Fibroblast of the aortic adventitia (primary cell): ENCODE measurements around the gene UVRAG. TPM values are rescaled to one million over a fixed set of nuclear protein-coding genes. Genes with fewer than 3 reads are reported as not detected.

Experiments
- DNase-seq: peaks from one replicate; pipeline ENCODE4 v3.0.0-alpha.2; 2010; ENCODE audit warnings: low read depth
- H3K4me3 ChIP-seq: 2 replicates; pipeline ENCODE4 v1.5.1; 2011; ENCODE audit warnings: low read depth, mild to moderate bottlenecking, control low read depth, low read length, moderate library complexity
- total RNA-seq: library from RNA; depleted of rRNA; stranded (reverse); fragments of >200 nt; gene quantifications from 2 replicates; pipeline ENCODE4 v1.2.3, GENCODE V29; 2012; ENCODE audit warnings: low replicate concordance
- TF ChIP-seq, protein P1 (sequence below): IDR thresholded peaks from 2 replicates; pipeline ENCODE4 v1.5.1; 2011; ENCODE audit warnings: mild to moderate bottlenecking, low read length, control low read depth, inconsistent platforms; ENCODE audit not compliant: insufficient read depth

The UVRAG gene
- total RNA-seq, 1 donor = 21.6 TPM

DNA sequence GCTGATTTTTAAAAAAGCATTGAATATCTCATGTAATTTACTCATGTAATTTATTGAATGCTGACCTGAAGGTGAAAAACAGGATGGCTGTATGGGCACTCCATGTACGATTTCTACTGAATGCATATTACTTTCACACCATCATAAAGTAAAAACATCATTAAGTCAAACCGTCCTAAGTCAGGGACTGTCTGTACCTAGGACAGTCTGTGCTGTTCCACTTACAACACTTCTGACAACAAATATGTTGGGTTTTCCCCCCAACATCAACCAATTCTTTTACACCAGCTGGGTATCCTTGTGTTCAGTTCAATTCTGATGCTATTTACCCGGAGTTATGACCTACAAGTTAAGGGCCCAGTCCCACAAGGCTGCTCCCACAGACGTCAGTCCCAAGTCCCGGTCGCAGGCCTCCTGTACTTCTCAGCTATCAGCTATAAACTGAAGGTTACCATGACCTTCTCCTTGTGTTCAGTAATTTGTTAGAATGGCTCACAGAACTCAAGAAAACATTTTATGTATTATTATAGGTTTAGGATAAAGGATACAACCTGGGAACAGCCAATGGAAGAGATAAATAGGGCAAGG is 17.0 kb downstream of the UVRAG start:
- DNase-seq = no peak
- no peak overlapping the region for H3K4me3 ChIP-seq
- TF ChIP-seq, protein P1, sequence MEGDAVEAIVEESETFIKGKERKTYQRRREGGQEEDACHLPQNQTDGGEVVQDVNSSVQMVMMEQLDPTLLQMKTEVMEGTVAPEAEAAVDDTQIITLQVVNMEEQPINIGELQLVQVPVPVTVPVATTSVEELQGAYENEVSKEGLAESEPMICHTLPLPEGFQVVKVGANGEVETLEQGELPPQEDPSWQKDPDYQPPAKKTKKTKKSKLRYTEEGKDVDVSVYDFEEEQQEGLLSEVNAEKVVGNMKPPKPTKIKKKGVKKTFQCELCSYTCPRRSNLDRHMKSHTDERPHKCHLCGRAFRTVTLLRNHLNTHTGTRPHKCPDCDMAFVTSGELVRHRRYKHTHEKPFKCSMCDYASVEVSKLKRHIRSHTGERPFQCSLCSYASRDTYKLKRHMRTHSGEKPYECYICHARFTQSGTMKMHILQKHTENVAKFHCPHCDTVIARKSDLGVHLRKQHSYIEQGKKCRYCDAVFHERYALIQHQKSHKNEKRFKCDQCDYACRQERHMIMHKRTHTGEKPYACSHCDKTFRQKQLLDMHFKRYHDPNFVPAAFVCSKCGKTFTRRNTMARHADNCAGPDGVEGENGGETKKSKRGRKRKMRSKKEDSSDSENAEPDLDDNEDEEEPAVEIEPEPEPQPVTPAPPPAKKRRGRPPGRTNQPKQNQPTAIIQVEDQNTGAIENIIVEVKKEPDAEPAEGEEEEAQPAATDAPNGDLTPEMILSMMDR = no peak

DNA sequence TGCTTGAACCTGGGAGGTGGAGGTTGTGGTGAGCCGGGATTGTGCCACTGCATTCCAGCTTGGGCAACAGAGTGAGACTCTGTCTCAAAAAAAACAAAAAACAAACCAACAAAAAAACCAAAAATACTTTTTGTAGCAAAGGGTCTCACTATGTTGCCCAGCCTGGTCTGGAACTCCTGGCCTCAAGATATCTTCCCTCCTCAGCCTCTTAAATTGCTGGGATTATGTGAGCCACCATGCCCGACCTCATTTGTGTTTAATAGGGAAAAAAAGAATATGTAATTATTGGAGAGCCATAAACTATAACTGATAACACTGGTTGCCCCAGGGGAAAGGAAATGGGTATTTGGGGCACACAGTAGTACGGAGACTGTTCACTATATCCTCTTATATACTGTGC is 19.7 kb downstream of the UVRAG start:
- H3K4me3 ChIP-seq = no peak overlapping the region
- TF ChIP-seq, protein P1 = no peak
- no peak for DNase-seq

- H3K4me3 ChIP-seq = no peak overlapping the region
- TF ChIP-seq, protein P1 = no peak
- no peak for DNase-seq
Measured at GRCh38 chr11:75836417-75836816, 21.4 kb downstream of the UVRAG start.

- H3K4me3 ChIP-seq = no peak overlapping the region
- TF ChIP-seq, protein P1 = no peak
- DNase-seq = peak; percentile 27
Measured at GRCh38 chr11:75839851-75840250, 24.8 kb downstream of the UVRAG start.

GRCh38 chr11:75840522-75840921 is 25.5 kb downstream of the UVRAG start:
- no peak overlapping the region for H3K4me3 ChIP-seq
- TF ChIP-seq, protein P1 = no peak
- DNase-seq = no peak

DNA sequence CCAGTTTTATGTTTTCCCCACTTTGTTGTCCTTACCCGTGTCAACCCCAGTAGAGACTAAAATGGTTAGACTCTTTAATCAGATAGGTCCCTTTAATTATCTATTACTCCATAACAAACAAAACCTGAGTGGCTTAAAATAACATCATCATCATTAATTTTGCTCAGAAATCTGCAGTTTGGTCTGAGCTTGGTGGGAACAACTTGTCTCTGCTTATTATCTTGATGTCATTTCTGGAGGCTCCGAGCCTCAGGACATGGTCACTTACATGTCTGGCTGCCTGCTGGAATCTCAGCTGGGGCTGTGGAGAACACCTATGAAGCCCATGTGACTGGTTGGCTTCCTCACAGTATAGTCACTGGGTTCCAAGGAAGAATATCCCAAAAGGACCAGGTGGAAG is 26.7 kb downstream of the UVRAG start:
- TF ChIP-seq, protein P1 = no peak
- H3K4me3 ChIP-seq = no peak overlapping the region
- DNase-seq = no peak

DNA sequence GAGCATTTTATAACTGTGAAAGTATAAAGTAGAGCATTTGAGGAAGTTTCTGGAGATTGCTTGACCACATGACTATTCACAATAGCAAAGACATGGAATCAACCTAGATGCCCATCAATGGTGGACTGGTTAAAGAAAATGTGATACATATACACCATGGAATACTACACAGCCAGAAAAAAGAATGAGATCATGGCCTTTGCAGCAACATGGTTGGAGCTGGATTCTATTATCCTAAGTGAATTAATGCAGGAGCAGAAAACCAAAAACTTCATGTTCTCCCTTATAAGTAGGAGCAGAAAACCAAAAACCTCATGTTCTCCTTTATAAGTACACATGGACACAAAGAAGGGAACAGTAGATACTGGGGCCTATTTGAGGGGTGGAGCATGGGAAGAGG is 30.3 kb downstream of the UVRAG start:
- no peak for DNase-seq
- H3K4me3 ChIP-seq = no peak overlapping the region
- TF ChIP-seq, protein P1 = no peak
